ENCODE measurements around the gene NDE1.

Gene NDE1

DNA sequence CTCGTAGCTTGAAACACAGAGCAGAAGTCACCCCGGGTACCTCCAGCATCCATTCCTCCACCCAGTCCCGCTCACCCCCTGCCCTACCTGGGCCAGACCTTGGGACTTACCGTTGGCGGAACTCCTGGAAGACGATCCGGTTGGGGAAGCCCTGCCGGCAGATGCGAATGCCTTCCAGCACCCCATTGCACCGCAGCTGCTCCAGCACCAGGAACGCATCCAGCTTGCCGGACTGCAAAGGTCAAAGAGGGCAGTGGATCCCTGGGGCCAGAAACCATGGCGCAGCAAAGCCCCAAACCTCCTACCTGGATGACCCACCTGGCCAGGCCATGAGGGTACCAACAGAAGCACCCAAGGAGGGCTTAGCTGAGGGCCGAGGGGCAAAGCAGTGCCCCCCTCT is 97.9 kb downstream of the NDE1 start:
- no peaks in the 10 kb centered on the region for H3K27me3 Mint-ChIP-seq
- H3K4me3 Mint-ChIP-seq, result no peak overlapping the region
- H3K36me3 Mint-ChIP-seq, result peaks cover 25% of the 10 kb centered on the region
- H3K27ac Mint-ChIP-seq, result no peak overlapping the region
- peaks cover 4% of the 10 kb centered on the region for H3K4me1 Mint-ChIP-seq
- H3K9me3 Mint-ChIP-seq, result no peaks in the 10 kb centered on the region
- ATAC-seq, result no peak

DNA sequence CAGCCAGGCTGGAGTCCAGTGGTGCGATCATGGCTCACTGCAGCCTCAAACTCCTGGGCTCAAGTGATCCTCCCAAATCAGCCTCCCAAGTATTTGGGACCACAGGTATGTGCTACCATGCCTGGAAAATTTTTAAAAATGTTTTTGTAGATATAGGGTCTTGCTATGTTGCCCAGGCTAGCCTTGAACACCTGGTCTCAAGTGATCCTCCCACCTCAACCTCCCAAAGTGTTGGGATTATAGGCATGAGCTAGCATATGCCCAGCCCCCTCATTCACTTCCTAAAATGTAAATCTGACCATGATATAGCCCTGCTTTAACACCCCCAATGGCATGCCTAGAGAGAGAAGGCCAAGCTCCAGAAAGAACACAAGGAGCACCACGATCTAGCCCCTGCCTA is 98.6 kb downstream of the NDE1 start:
- H3K4me1 Mint-ChIP-seq, result peaks cover 4% of the 10 kb centered on the region
- no peak overlapping the region for H3K4me3 Mint-ChIP-seq
- no peaks in the 10 kb centered on the region for H3K27me3 Mint-ChIP-seq
- ATAC-seq, result no peak
- peaks cover 25% of the 10 kb centered on the region for H3K36me3 Mint-ChIP-seq
- H3K27ac Mint-ChIP-seq, result no peak overlapping the region
- H3K9me3 Mint-ChIP-seq, result no peaks in the 10 kb centered on the region

- peaks cover 25% of the 10 kb centered on the region for H3K36me3 Mint-ChIP-seq
- H3K27me3 Mint-ChIP-seq, result no peaks in the 10 kb centered on the region
- no peak overlapping the region for H3K27ac Mint-ChIP-seq
- peaks cover 4% of the 10 kb centered on the region for H3K4me1 Mint-ChIP-seq
- H3K9me3 Mint-ChIP-seq, result no peaks in the 10 kb centered on the region
- H3K4me3 Mint-ChIP-seq, result no peak overlapping the region
- ATAC-seq, result no peak
Observed at GRCh38 chr16:15749371-15749770, 99.3 kb downstream of the NDE1 start.

- Mint-ChIP-seq H3K36me3 (peaks cover 25% of the 10 kb centered on the region), H3K4me3 (no peak overlapping the region)
- ATAC-seq, result no peak
Observed at GRCh38 chr16:15749985-15750384, 99.9 kb downstream of the NDE1 start.

GRCh38 chr16:15751940-15752339 is 101.9 kb downstream of the NDE1 start:
- peaks cover 16% of the 10 kb centered on the region for H3K4me1 Mint-ChIP-seq
- H3K27ac Mint-ChIP-seq, result no peak overlapping the region
- no peaks in the 10 kb centered on the region for H3K9me3 Mint-ChIP-seq
- no peaks in the 10 kb centered on the region for H3K27me3 Mint-ChIP-seq
- H3K4me3 Mint-ChIP-seq, result no peak overlapping the region
- peaks cover 25% of the 10 kb centered on the region for H3K36me3 Mint-ChIP-seq
- ATAC-seq, result no peak

More at GRCh38 chr16:15749985-15750384, 99.9 kb downstream of the NDE1 start:
- peaks cover 4% of the 10 kb centered on the region for H3K4me1 Mint-ChIP-seq
- no peaks in the 10 kb centered on the region for H3K9me3 Mint-ChIP-seq
- no peaks in the 10 kb centered on the region for H3K27me3 Mint-ChIP-seq
- H3K27ac Mint-ChIP-seq, result no peak overlapping the region

- peaks cover 21% of the 10 kb centered on the region for H3K4me1 Mint-ChIP-seq
- no peaks in the 10 kb centered on the region for H3K9me3 Mint-ChIP-seq
- H3K27me3 Mint-ChIP-seq, result peaks cover 8% of the 10 kb centered on the region
- no peak overlapping the region for H3K27ac Mint-ChIP-seq
- ATAC-seq, result no peak
- peaks cover 17% of the 10 kb centered on the region for H3K36me3 Mint-ChIP-seq
- H3K4me3 Mint-ChIP-seq, result no peak overlapping the region
Observed at GRCh38 chr16:15752717-15753488, 102.9 kb downstream of the NDE1 start.

DNA sequence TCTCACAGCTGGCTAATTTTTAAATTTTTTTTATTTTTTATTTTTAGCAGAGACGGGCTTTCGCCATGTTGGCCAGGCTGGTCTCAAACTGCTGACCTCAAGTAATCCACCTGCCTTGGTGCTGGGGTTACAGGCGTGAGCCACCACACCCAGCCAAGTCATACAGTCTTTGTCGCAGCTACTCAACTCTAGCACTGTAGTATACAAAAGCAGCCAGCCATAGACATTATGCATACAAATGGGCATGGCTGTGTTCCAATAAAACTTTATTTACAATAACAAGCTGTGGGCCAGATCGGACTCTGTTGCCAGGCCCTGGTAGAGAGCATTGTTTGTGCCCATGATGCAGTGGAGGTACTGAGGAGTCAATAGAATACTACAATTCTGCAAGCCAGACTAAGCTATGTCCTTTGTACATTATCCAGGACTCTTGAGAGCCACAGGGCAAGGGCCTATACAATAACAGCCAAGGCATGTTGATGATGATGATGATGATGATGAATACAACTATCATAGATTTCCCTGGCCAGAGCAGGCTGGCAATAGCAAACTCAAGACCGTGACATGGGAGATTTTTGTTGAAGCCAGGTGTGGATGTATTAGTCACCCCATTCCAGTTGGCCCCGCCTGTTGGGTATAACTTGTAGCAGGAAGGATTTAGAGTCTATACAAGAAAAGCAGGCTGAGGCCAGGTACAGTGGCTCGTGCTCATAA is 104.9 kb downstream of the NDE1 start:
- H3K4me1 Mint-ChIP-seq, result peaks cover 17% of the 10 kb centered on the region
- ATAC-seq, result no peak
- H3K27me3 Mint-ChIP-seq, result peaks cover 20% of the 10 kb centered on the region
- H3K9me3 Mint-ChIP-seq, result no peaks in the 10 kb centered on the region
- H3K36me3 Mint-ChIP-seq, result no peaks in the 10 kb centered on the region
- no peak overlapping the region for H3K4me3 Mint-ChIP-seq
- H3K27ac Mint-ChIP-seq, result no peak overlapping the region

DNA sequence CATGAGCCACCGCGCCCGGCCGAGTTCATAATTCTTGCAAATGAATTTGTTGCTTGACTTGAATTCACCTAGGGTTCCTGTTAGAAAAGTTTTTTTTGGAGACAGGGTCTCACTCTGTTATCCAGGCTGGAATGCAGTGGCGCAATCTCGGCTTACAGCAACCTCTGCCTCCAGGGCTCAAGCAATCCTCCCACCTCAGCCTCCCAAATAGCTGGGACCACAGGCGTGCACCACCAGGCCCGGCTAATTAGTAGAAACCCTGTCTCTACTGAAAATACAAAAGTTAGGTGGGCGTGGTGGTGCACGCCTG is 107.0 kb downstream of the NDE1 start:
- Mint-ChIP-seq H3K27ac (no peak overlapping the region), H3K4me1 (peaks cover 17% of the 10 kb centered on the region), H3K9me3 (no peaks in the 10 kb centered on the region), H3K27me3 (peaks cover 27% of the 10 kb centered on the region), H3K36me3 (no peaks in the 10 kb centered on the region), H3K4me3 (no peak overlapping the region)
- no peak for ATAC-seq

DNA sequence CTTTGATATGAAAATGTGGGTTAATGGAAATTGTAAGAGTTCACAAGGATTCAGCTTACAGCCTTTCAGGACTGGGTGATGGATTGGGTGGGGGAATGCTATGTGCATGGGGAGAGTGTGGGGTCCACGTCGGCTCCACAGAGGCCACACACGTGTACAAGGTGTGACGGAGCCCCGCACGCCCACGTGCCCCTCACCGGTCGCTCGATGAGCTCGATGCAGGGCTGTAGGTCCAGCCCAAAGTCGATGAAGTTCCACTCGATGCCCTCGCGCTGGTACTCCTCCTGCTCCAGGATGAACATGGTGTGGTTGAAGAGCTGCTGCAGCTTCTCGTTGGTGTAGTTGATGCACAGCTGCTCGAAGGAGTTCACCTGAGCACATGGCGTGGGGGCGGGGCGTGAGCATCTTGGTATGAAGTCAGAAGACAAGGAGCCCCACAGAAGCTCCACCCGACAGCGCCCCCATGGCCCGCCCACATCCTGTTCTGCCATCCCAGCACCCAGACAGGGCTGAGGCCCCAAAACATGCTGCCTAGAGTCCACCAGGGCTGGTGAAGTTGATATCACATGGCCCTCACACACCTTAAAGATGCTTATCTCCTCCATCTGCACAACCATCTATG is 107.7 kb downstream of the NDE1 start:
- ATAC-seq, result no peak
- peaks cover 17% of the 10 kb centered on the region for H3K4me1 Mint-ChIP-seq
- peaks cover 32% of the 10 kb centered on the region for H3K27me3 Mint-ChIP-seq
- no peak overlapping the region for H3K27ac Mint-ChIP-seq
- H3K36me3 Mint-ChIP-seq, result no peaks in the 10 kb centered on the region
- H3K4me3 Mint-ChIP-seq, result no peak overlapping the region
- H3K9me3 Mint-ChIP-seq, result no peaks in the 10 kb centered on the region

DNA sequence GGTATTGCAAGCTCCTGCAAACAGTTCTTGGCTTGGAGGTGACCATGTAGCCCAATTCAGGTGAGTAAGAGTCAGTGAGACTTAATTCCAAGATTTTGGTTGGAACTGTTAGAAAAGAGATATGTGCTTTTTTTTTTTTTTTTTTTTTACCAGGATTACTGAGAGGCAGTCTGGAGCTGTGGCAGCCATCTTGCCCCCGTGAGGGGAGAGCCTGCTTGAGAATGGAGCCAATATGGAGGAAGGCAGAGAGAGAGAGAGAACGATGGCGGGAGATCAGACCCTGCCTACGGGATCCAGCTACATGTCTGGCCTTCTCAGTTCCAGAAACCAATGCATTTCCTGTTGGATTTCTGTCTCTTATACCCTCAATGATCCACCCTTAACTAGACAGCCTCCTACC is 109.0 kb downstream of the NDE1 start:
- Mint-ChIP-seq H3K27me3 (peaks cover 35% of the 10 kb centered on the region), H3K4me1 (peaks cover 17% of the 10 kb centered on the region), H3K9me3 (no peaks in the 10 kb centered on the region), H3K4me3 (no peak overlapping the region), H3K36me3 (no peaks in the 10 kb centered on the region), H3K27ac (no peak overlapping the region)
- no peak for ATAC-seq

DNA sequence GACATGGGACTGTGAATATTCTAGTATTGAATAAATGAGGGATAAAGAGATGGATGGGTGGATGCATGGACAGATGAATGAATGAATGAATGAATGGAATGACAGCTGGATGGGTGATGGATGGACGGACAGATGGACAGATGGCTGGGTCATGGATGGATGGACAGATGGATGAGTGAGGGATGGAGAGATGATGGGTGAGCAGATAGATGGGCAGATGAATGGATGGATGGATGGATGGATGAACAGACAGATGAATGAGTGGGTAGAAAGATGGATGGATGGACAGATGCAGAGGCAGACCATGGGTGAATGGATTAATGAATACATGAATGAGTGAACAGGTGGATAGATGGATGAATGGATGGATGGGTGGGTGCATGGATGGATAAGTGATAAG is 110.1 kb downstream of the NDE1 start:
- H3K36me3 Mint-ChIP-seq, result no peaks in the 10 kb centered on the region
- ATAC-seq, result no peak
- no peaks in the 10 kb centered on the region for H3K9me3 Mint-ChIP-seq
- H3K27me3 Mint-ChIP-seq, result peaks cover 41% of the 10 kb centered on the region
- H3K4me1 Mint-ChIP-seq, result peaks cover 17% of the 10 kb centered on the region
- H3K27ac Mint-ChIP-seq, result no peak overlapping the region
- H3K4me3 Mint-ChIP-seq, result no peak overlapping the region

GRCh38 chr16:15764112-15764511 is 114.1 kb downstream of the NDE1 start:
- no peaks in the 10 kb centered on the region for H3K9me3 Mint-ChIP-seq
- no peak overlapping the region for H3K4me3 Mint-ChIP-seq
- no peak overlapping the region for H3K27ac Mint-ChIP-seq
- peaks cover 7% of the 10 kb centered on the region for H3K4me1 Mint-ChIP-seq
- no peaks in the 10 kb centered on the region for H3K36me3 Mint-ChIP-seq
- peaks cover 37% of the 10 kb centered on the region for H3K27me3 Mint-ChIP-seq
- no peak for ATAC-seq

- Mint-ChIP-seq H3K27ac (no peak overlapping the region), H3K4me3 (no peak overlapping the region), H3K4me1 (peaks cover 7% of the 10 kb centered on the region), H3K9me3 (no peaks in the 10 kb centered on the region), H3K36me3 (no peaks in the 10 kb centered on the region), H3K27me3 (peaks cover 27% of the 10 kb centered on the region)
- ATAC-seq, result no peak
Observed at GRCh38 chr16:15765116-15765515, 115.1 kb downstream of the NDE1 start.

DNA sequence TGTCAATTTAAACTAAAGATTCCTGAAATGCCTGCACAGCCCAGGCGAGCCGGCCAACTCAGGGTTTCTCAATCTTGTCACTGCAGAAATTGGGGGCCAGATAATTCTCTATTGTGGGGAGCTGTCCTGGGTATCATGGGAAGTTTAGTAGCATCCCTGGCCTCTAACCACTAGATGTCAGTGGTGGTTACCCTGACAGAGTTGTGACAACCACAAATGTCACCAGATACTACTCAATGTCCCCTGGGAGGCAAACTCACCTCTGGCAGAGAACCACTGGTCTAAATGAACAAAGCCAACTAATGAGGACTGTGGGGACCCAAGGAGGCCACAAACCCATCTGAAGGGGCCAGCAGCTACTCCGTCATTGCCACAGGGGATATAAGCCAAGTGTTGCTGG is 115.8 kb downstream of the NDE1 start:
- H3K4me3 Mint-ChIP-seq, result no peak overlapping the region
- ATAC-seq, result peak; percentile 94
- H3K4me1 Mint-ChIP-seq, result peaks cover 7% of the 10 kb centered on the region
- no peaks in the 10 kb centered on the region for H3K36me3 Mint-ChIP-seq
- no peaks in the 10 kb centered on the region for H3K9me3 Mint-ChIP-seq
- no peak overlapping the region for H3K27ac Mint-ChIP-seq
- H3K27me3 Mint-ChIP-seq, result peaks cover 22% of the 10 kb centered on the region

GRCh38 chr16:15766918-15767317 is 116.9 kb downstream of the NDE1 start:
- no peak for ATAC-seq
- peaks cover 7% of the 10 kb centered on the region for H3K4me1 Mint-ChIP-seq
- no peak overlapping the region for H3K4me3 Mint-ChIP-seq
- H3K27me3 Mint-ChIP-seq, result peaks cover 22% of the 10 kb centered on the region
- H3K36me3 Mint-ChIP-seq, result no peaks in the 10 kb centered on the region
- no peak overlapping the region for H3K27ac Mint-ChIP-seq
- no peaks in the 10 kb centered on the region for H3K9me3 Mint-ChIP-seq

DNA sequence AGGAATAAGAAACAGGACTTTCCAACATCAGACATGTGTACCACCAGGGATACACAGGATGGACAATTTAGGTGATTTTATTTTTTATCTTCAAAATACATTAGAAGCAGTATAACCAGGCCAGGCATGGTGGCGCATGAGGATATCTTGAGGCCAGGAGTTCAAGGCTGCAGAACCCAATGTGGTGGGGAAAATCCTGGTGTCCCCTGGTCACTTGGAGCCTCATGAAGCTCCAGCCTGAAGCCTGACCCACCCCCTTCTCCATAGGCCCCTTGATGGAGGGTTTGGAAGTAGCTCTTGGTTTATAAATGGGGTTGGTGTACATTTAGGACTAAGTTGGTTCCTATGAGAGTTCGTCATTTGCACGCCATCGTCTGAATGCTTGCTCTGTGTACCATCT is 118.2 kb downstream of the NDE1 start:
- Mint-ChIP-seq H3K27me3 (peaks cover 13% of the 10 kb centered on the region), H3K4me3 (no peak overlapping the region), H3K9me3 (no peaks in the 10 kb centered on the region), H3K36me3 (no peaks in the 10 kb centered on the region), H3K27ac (no peak overlapping the region), H3K4me1 (peaks cover 7% of the 10 kb centered on the region)
- ATAC-seq, result no peak

Data from stimulated activated memory B cell treated with anti-CD40 and anti-IgM and Interleukin-4, amounts not matched to agents 10 μg/mL and 1 μg/mL and 100 μg/mL, for 72 hours (primary cell).